ENCODE results near the gene SFTPB.
A peak's percentile ranks its signal among the peaks of the same experiment; 100 is the strongest.

The SFTPB gene

GRCh38 chr2:85650456-85650855, 17.5 kb downstream of the SFTPB start:
- peaks cover 50% of the 10 kb centered on the region for H3K36me3 Mint-ChIP-seq
- H3K4me1 Mint-ChIP-seq = no peaks in the 10 kb centered on the region
- CTCF ChIA-PET = interaction anchor here (0.6 to 4.8 kb wide), 4 partner anchors 8 to 99 kb away, joined by 3 to 34 read pairs (median 4); no protein-coding TSS in a partner anchor
- H3K27me3 Mint-ChIP-seq = no peaks in the 10 kb centered on the region
- DNase-seq = no peak
- no peaks in the 10 kb centered on the region for H3K9me3 Mint-ChIP-seq
- H3K27ac Mint-ChIP-seq = no peak overlapping the region
- H3K4me3 Mint-ChIP-seq = no peak overlapping the region

GRCh38 chr2:85649201-85650190, 18.5 kb downstream of the SFTPB start:
- no peaks in the 10 kb centered on the region for H3K9me3 Mint-ChIP-seq
- no peak overlapping the region for H3K4me3 Mint-ChIP-seq
- no peaks in the 10 kb centered on the region for H3K27me3 Mint-ChIP-seq
- CTCF ChIA-PET = interaction anchor here (0.6 to 4.8 kb wide), 11 partner anchors 9 to 165 kb away, joined by 3 to 34 read pairs (median 4); no protein-coding TSS in a partner anchor
- no peak overlapping the region for H3K27ac Mint-ChIP-seq
- DNase-seq = no peak
- no peaks in the 10 kb centered on the region for H3K4me1 Mint-ChIP-seq
- peaks cover 52% of the 10 kb centered on the region for H3K36me3 Mint-ChIP-seq

- no peaks in the 10 kb centered on the region for H3K4me1 Mint-ChIP-seq
- no peaks in the 10 kb centered on the region for H3K9me3 Mint-ChIP-seq
- H3K27me3 Mint-ChIP-seq = no peaks in the 10 kb centered on the region
- CTCF ChIA-PET = interaction anchor here (0.6 to 4.8 kb wide), 11 partner anchors 9 to 166 kb away, joined by 3 to 34 read pairs (median 4); no protein-coding TSS in a partner anchor
- H3K27ac Mint-ChIP-seq = peak overlapping the region; percentile 2
- H3K36me3 Mint-ChIP-seq = peaks cover 51% of the 10 kb centered on the region
- peak; percentile 48 for DNase-seq
- H3K4me3 Mint-ChIP-seq = no peak overlapping the region
Measured at GRCh38 chr2:85648619-85649018, 19.4 kb downstream of the SFTPB start.

- H3K27ac Mint-ChIP-seq = no peak overlapping the region
- peaks cover 49% of the 10 kb centered on the region for H3K36me3 Mint-ChIP-seq
- H3K27me3 Mint-ChIP-seq = no peaks in the 10 kb centered on the region
- H3K9me3 Mint-ChIP-seq = no peaks in the 10 kb centered on the region
- CTCF ChIA-PET = interaction anchor here (1.0 to 4.8 kb wide), 7 partner anchors 8 to 166 kb away, joined by 3 to 34 read pairs (median 6); no protein-coding TSS in a partner anchor
- H3K4me3 Mint-ChIP-seq = no peak overlapping the region
- H3K4me1 Mint-ChIP-seq = no peaks in the 10 kb centered on the region
- DNase-seq = no peak
Measured at GRCh38 chr2:85647823-85648526, 20.0 kb downstream of the SFTPB start.

- H3K4me1 Mint-ChIP-seq = peaks cover 15% of the 10 kb centered on the region
- H3K27ac Mint-ChIP-seq = no peak overlapping the region
- H3K4me3 Mint-ChIP-seq = no peak overlapping the region
- DNase-seq = no peak
- H3K9me3 Mint-ChIP-seq = no peaks in the 10 kb centered on the region
- H3K27me3 Mint-ChIP-seq = no peaks in the 10 kb centered on the region
- peaks cover 55% of the 10 kb centered on the region for H3K36me3 Mint-ChIP-seq
- CTCF ChIA-PET = interaction anchor here (0.9 to 1.9 kb wide), 5 partner anchors 9 to 167 kb away, joined by 3 to 9 read pairs (median 5); no protein-coding TSS in a partner anchor
Measured at GRCh38 chr2:85646166-85646565, 21.8 kb downstream of the SFTPB start.

- CTCF ChIA-PET = interaction anchor here (1.9 kb wide), 1 partner anchor 12 kb away, joined by 7 read pairs; no protein-coding TSS in a partner anchor
- H3K4me1 Mint-ChIP-seq = peaks cover 18% of the 10 kb centered on the region
- no peak overlapping the region for H3K4me3 Mint-ChIP-seq
- H3K36me3 Mint-ChIP-seq = peaks cover 63% of the 10 kb centered on the region
- no peaks in the 10 kb centered on the region for H3K27me3 Mint-ChIP-seq
- H3K27ac Mint-ChIP-seq = no peak overlapping the region
- DNase-seq = no peak
- H3K9me3 Mint-ChIP-seq = no peaks in the 10 kb centered on the region
Measured at GRCh38 chr2:85644909-85645308, 23.1 kb downstream of the SFTPB start.

GRCh38 chr2:85642725-85643124, 25.3 kb downstream of the SFTPB start:
- H3K9me3 Mint-ChIP-seq = no peaks in the 10 kb centered on the region
- peaks cover 18% of the 10 kb centered on the region for H3K4me1 Mint-ChIP-seq
- CTCF ChIA-PET = no interaction called here
- H3K27ac Mint-ChIP-seq = peak overlapping the region; percentile 60
- no peak overlapping the region for H3K4me3 Mint-ChIP-seq
- DNase-seq = no peak
- H3K36me3 Mint-ChIP-seq = peaks cover 54% of the 10 kb centered on the region
- H3K27me3 Mint-ChIP-seq = no peaks in the 10 kb centered on the region

GRCh38 chr2:85635636-85636035, 32.4 kb downstream of the SFTPB start:
- Mint-ChIP-seq H3K9me3 (no peaks in the 10 kb centered on the region), H3K27me3 (no peaks in the 10 kb centered on the region), H3K4me3 (no peak overlapping the region), H3K36me3 (peaks cover 55% of the 10 kb centered on the region), H3K27ac (peak overlapping the region; percentile 5), H3K4me1 (peaks cover 4% of the 10 kb centered on the region)
- DNase-seq = no peak
- CTCF ChIA-PET = interaction anchor here (0.7 to 5.0 kb wide), 10 partner anchors 13 to 178 kb away, joined by 3 to 39 read pairs (median 11); no protein-coding TSS in a partner anchor

- Mint-ChIP-seq H3K27ac (no peak overlapping the region), H3K4me1 (peaks cover 4% of the 10 kb centered on the region), H3K36me3 (peaks cover 57% of the 10 kb centered on the region), H3K9me3 (no peaks in the 10 kb centered on the region), H3K4me3 (no peak overlapping the region), H3K27me3 (no peaks in the 10 kb centered on the region)
- CTCF ChIA-PET = interaction anchor here (1.5 to 5.0 kb wide), 5 partner anchors 14 to 179 kb away, joined by 5 to 39 read pairs (median 21); no protein-coding TSS in a partner anchor
- no peak for DNase-seq
Measured at GRCh38 chr2:85635011-85635410, 33.0 kb downstream of the SFTPB start.

- Mint-ChIP-seq H3K4me1 (peaks cover 12% of the 10 kb centered on the region), H3K4me3 (no peak overlapping the region), H3K27me3 (no peaks in the 10 kb centered on the region), H3K36me3 (peaks cover 52% of the 10 kb centered on the region), H3K9me3 (no peaks in the 10 kb centered on the region), H3K27ac (peak overlapping the region; percentile 67)
- CTCF ChIA-PET = interaction anchor here (0.7 to 1.4 kb wide), 3 partner anchors 11 to 183 kb away, joined by 3 to 4 read pairs (median 3); no protein-coding TSS in a partner anchor
- DNase-seq = no peak
Measured at GRCh38 chr2:85631316-85631715, 36.7 kb downstream of the SFTPB start.

- H3K27me3 Mint-ChIP-seq = no peaks in the 10 kb centered on the region
- CTCF ChIA-PET = interaction anchor here (1.0 to 2.1 kb wide), 2 partner anchors 9 to 15 kb away, joined by 3 to 15 read pairs; no protein-coding TSS in a partner anchor
- peaks cover 59% of the 10 kb centered on the region for H3K36me3 Mint-ChIP-seq
- no peaks in the 10 kb centered on the region for H3K9me3 Mint-ChIP-seq
- H3K4me3 Mint-ChIP-seq = no peak overlapping the region
- H3K4me1 Mint-ChIP-seq = peaks cover 12% of the 10 kb centered on the region
- H3K27ac Mint-ChIP-seq = peak overlapping the region; percentile 58
- DNase-seq = no peak
Measured at GRCh38 chr2:85628658-85629057, 39.3 kb downstream of the SFTPB start.

GRCh38 chr2:85623991-85624390, 44.0 kb downstream of the SFTPB start:
- CTCF ChIA-PET = no interaction called here
- DNase-seq = no peak
- no peak overlapping the region for H3K4me3 Mint-ChIP-seq
- no peaks in the 10 kb centered on the region for H3K9me3 Mint-ChIP-seq
- no peak overlapping the region for H3K27ac Mint-ChIP-seq
- H3K36me3 Mint-ChIP-seq = peaks cover 55% of the 10 kb centered on the region
- H3K4me1 Mint-ChIP-seq = peaks cover 18% of the 10 kb centered on the region
- H3K27me3 Mint-ChIP-seq = no peaks in the 10 kb centered on the region

- H3K9me3 Mint-ChIP-seq = no peaks in the 10 kb centered on the region
- no peaks in the 10 kb centered on the region for H3K27me3 Mint-ChIP-seq
- H3K27ac Mint-ChIP-seq = no peak overlapping the region
- DNase-seq = no peak
- no peak overlapping the region for H3K4me3 Mint-ChIP-seq
- H3K4me1 Mint-ChIP-seq = peaks cover 24% of the 10 kb centered on the region
- peaks cover 55% of the 10 kb centered on the region for H3K36me3 Mint-ChIP-seq
- CTCF ChIA-PET = interaction anchor here (0.8 to 1.8 kb wide), 3 partner anchors 14 to 16 kb away, joined by 3 to 6 read pairs (median 5); no protein-coding TSS in a partner anchor
Measured at GRCh38 chr2:85621338-85621737, 46.7 kb downstream of the SFTPB start.

- CTCF ChIA-PET = interaction anchor here (0.6 to 1.5 kb wide), 3 partner anchors 12 to 196 kb away, joined by 4 to 11 read pairs (median 5); no protein-coding TSS in a partner anchor
- Mint-ChIP-seq H3K9me3 (no peaks in the 10 kb centered on the region), H3K27ac (no peak overlapping the region), H3K4me1 (peaks cover 30% of the 10 kb centered on the region), H3K27me3 (no peaks in the 10 kb centered on the region), H3K4me3 (no peak overlapping the region), H3K36me3 (peaks cover 42% of the 10 kb centered on the region)
- no peak for DNase-seq
Measured at GRCh38 chr2:85619617-85620016, 48.4 kb downstream of the SFTPB start.
